CD4-positive, alpha-beta T cell treated with Interferon gamma for 1 hour (primary cell): ENCODE measurements around the gene ZNF185.
A peak's percentile ranks its signal among the peaks of the same experiment; 100 is the strongest.
"Not testable (repeated sequence)": the region's sequence is repeated elsewhere in the genome, so short reads cannot be mapped to it uniquely, and the experiment has no call there.

Experiments used
- DNase-seq: peaks from one replicate; pipeline ENCODE4 v3.0.0-alpha.2; 2020

The ZNF185 gene

GRCh38 chrX:152895724-152896420, 2.0 kb upstream of the ZNF185 start:
- DNase-seq: no peak

GRCh38 chrX:152896450-152896849, 1.4 kb upstream of the ZNF185 start:
- no peak for DNase-seq

- DNase-seq: no peak
These were observed 575 bp downstream of the ZNF185 start for GRCh38 chrX:152898442-152898841.

GRCh38 chrX:152899111-152899873, 1.4 kb downstream of the ZNF185 start:
- DNase-seq: no peak

- DNase-seq: no peak
These were observed 2.2 kb downstream of the ZNF185 start for GRCh38 chrX:152899874-152900719.

- DNase-seq: no peak
These were observed 3.1 kb downstream of the ZNF185 start for GRCh38 chrX:152900937-152901445.

- no peak for DNase-seq
These were observed 4.1 kb downstream of the ZNF185 start for GRCh38 chrX:152901816-152902501.

GRCh38 chrX:152902502-152902820, 4.6 kb downstream of the ZNF185 start:
- DNase-seq: no peak

GRCh38 chrX:152903589-152903988, 5.7 kb downstream of the ZNF185 start:
- DNase-seq: no peak

- peak; percentile 16 for DNase-seq
These were observed 6.5 kb downstream of the ZNF185 start for GRCh38 chrX:152904151-152905080.

- DNase-seq: no peak
These were observed 7.2 kb downstream of the ZNF185 start for GRCh38 chrX:152905081-152905420.

GRCh38 chrX:152907084-152907651, 9.3 kb downstream of the ZNF185 start:
- DNase-seq: no peak

- DNase-seq: no peak
These were observed 10.6 kb downstream of the ZNF185 start for GRCh38 chrX:152908486-152908885.

GRCh38 chrX:152910018-152910417, 12.2 kb downstream of the ZNF185 start:
- not testable (repeated sequence) for DNase-seq

GRCh38 chrX:152912106-152912505, 14.2 kb downstream of the ZNF185 start:
- DNase-seq: no peak

GRCh38 chrX:152912641-152913040, 14.8 kb downstream of the ZNF185 start:
- no peak for DNase-seq

GRCh38 chrX:152913346-152913745, 15.5 kb downstream of the ZNF185 start:
- DNase-seq: no peak

- DNase-seq: no peak
These were observed 16.0 kb downstream of the ZNF185 start for GRCh38 chrX:152913910-152914309.

- DNase-seq: no peak
These were observed 17.8 kb downstream of the ZNF185 start for GRCh38 chrX:152915541-152916241.

GRCh38 chrX:152917656-152918579, 20.1 kb downstream of the ZNF185 start:
- DNase-seq: no peak
